Neural progenitor cell (in vitro differentiated cells): ENCODE data around the gene CHPF.

Experiments used
- CTCF ChIP-seq: fragments of 200-600 bp; sonication (generic); IDR thresholded peaks from 2 replicates; pipeline ENCODE4 v1.5.1; 2017; ENCODE audit warnings: antibody characterized with exemption, mild to moderate bottlenecking
- EZH2 ChIP-seq: fragments of 200-600 bp; sonication (generic); IDR thresholded peaks from 2 replicates; pipeline ENCODE4 v1.6.1; 2017; ENCODE audit warnings: antibody characterized with exemption, mild to moderate bottlenecking, moderate library complexity
- EZH2phosphoT487 ChIP-seq: fragments of 200-600 bp; sonication (generic); IDR thresholded peaks from 2 replicates; pipeline ENCODE4 v1.6.1; 2017; ENCODE audit warnings: antibody characterized with exemption

GRCh38 chr2:219527472-219527871 lies 16.1 kb downstream of the CHPF start:
- TF ChIP-seq EZH2phosphoT487 (no peak), CTCF (no peak), EZH2 (no peak)
